PC-3 (cell line): Measurements from ENCODE around the gene ACVRL1. TPM values are rescaled to one million over a fixed set of nuclear protein-coding genes. Genes with fewer than 3 reads are reported as not detected.
A peak's percentile ranks its signal among the peaks of the same experiment; 100 is the strongest.

ENCODE experiments used
- ATAC-seq: fragments of 200-7000 bp; cut with Tn5 transposase; 2 replicates; pipeline ENCODE4 v1.9.1; 2020; ENCODE audit warnings: mild to moderate bottlenecking, moderate library complexity
- BruUV-seq: library from RNA; stranded (reverse); fragments of 400-500 nt; replicated peaks from 2 replicates; lab custom pipeline; 2021; lab: Mats Ljungman, UMichigan
- CTCF ChIA-PET: fragments of 300-600 bp; sonication (Branson Sonifier 250); formaldehyde crosslinking; loops from one replicate; lab custom pipeline; 2022; ENCODE audit warnings: antibody characterized with exemption; lab: Charles Lee
- POLR2A ChIA-PET: fragments of 300-600 bp; sonication (Branson Sonifier 250); formaldehyde crosslinking; loops from one replicate; lab custom pipeline; 2022; ENCODE audit warnings: antibody characterized with exemption; ENCODE audit not compliant: unreplicated experiment; lab: Charles Lee
- DNase-seq: peaks from one replicate; pipeline ENCODE4 v3.0.0-alpha.2; 2015
- H2AFZ ChIP-seq: fragments of 300-600 bp; sonication (generic); 2 replicates; pipeline ENCODE4 v1.6.0; 2016; ENCODE audit warnings: antibody characterized with exemption, low read length
- H3F3A ChIP-seq: fragments of 300-600 bp; sonication (generic); one replicate; pipeline ENCODE4 v1.6.0; 2017; ENCODE audit warnings: antibody characterized with exemption, low read length, control low read depth, mild to moderate bottlenecking; ENCODE audit not compliant: unreplicated experiment
- H3K27ac ChIP-seq: fragments of 300-600 bp; sonication (generic); 2 replicates; pipeline ENCODE4 v1.5.1; 2016; ENCODE audit warnings: mild to moderate bottlenecking, low read length
- H3K27me3 ChIP-seq: fragments of 300-600 bp; sonication (generic); 2 replicates; pipeline ENCODE4 v1.6.1; 2016; ENCODE audit warnings: low read length, mixed read lengths
- H3K36me3 ChIP-seq: fragments of 300-600 bp; sonication (generic); 2 replicates; pipeline ENCODE4 v1.6.1; 2016; ENCODE audit warnings: low read depth, mixed run types, low read length, mixed read lengths
- H3K4me1 ChIP-seq: fragments of 300-600 bp; sonication (generic); 2 replicates; pipeline ENCODE4 v1.5.1; 2016; ENCODE audit warnings: low read length; ENCODE audit not compliant: insufficient read depth
- H3K4me2 ChIP-seq: fragments of 300-600 bp; sonication (generic); 2 replicates; pipeline ENCODE4 v1.6.0; 2016; ENCODE audit warnings: low read length
- H3K4me3 ChIP-seq: fragments of 300-600 bp; sonication (generic); 2 replicates; pipeline ENCODE4 v1.5.1; 2016; ENCODE audit warnings: mild to moderate bottlenecking, low read length, mixed read lengths
- H3K79me2 ChIP-seq: fragments of 300-600 bp; sonication (generic); 2 replicates; pipeline ENCODE4 v1.6.1; 2017; ENCODE audit warnings: low read length, mixed read lengths
- H3K9ac ChIP-seq: fragments of 300-600 bp; sonication (generic); 2 replicates; pipeline ENCODE4 v1.6.0; 2016; ENCODE audit warnings: mild to moderate bottlenecking, low read length
- H3K9me2 ChIP-seq: fragments of 300-600 bp; sonication (generic); replicated peaks from 2 replicates; pipeline ENCODE4 v1.6.1; 2016; ENCODE audit warnings: mixed run types, low read length, mixed read lengths
- H3K9me3 ChIP-seq: fragments of 300-600 bp; sonication (generic); 2 replicates; pipeline ENCODE4 v1.6.1; 2016; ENCODE audit warnings: low read length, mixed read lengths
- H4K20me1 ChIP-seq: fragments of 300-600 bp; sonication (generic); 2 replicates; pipeline ENCODE4 v1.6.1; 2016; ENCODE audit warnings: low read length, mixed read lengths
- EZH2 ChIP-seq: fragments of 300-600 bp; sonication (generic); IDR thresholded peaks from one replicate; pipeline ENCODE4 v1.6.1; 2017; ENCODE audit warnings: antibody characterized with exemption, mild to moderate bottlenecking, low read length; ENCODE audit not compliant: unreplicated experiment
- EZH2phosphoT487 ChIP-seq: fragments of 300-600 bp; sonication (generic); IDR thresholded peaks from 2 replicates; pipeline ENCODE4 v1.6.1; 2018; ENCODE audit warnings: mild to moderate bottlenecking, antibody characterized with exemption, low read length, borderline replicate concordance
- intact Hi-C: fragments of 100-400 bp; cut with micrococcal nuclease; formaldehyde crosslinking; loops from 2 replicates; pipeline ENCODE4 v1.9.0; 2023
- total RNA-seq: library from RNA; depleted of rRNA; stranded (reverse); fragments of >200 nt; gene quantifications from 2 replicates; pipeline ENCODE4 v1.2.3, GENCODE V29; 2014
- TF ChIP-seq, protein P1 (sequence below): fragments of 300-600 bp; sonication (generic); conservative IDR thresholded peaks from 2 replicates; pipeline ENCODE4 v1.5.1; 2017; ENCODE audit warnings: antibody characterized with exemption, low read depth, mild to moderate bottlenecking, low read length

The ACVRL1 gene
- total RNA-seq, 1 experiment from 2014 or later: not detected

DNA sequence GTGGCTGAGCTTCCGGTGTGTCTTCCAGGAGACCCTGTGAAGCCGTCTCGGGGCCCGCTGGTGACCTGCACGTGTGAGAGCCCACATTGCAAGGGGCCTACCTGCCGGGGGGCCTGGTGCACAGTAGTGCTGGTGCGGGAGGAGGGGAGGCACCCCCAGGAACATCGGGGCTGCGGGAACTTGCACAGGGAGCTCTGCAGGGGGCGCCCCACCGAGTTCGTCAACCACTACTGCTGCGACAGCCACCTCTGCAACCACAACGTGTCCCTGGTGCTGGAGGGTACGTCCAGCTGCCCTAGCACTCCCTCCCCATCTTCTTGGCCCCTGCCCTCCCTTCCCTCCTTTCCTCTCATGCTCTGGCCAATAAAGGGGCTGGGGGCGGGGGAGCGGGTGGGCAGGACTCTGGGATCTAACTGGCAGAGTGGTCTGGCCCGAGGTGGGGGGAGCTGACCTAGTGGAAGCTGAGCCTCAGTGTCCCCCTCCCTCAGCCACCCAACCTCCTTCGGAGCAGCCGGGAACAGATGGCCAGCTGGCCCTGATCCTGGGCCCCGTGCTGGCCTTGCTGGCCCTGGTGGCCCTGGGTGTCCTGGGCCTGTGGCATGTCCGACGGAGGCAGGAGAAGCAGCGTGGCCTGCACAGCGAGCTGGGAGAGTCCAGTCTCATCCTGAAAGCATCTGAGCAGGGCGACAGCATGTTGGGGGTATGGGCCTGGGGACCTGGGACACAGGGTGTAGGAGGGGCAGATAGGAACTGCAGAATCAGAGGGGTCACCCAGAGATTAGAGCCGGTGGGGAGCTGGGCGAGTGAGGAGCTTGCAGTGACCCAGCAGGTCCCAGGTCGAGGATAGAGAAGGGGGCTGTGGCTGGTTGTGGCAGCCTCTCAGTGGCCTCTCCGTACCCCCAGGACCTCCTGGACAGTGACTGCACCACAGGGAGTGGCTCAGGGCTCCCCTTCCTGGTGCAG lies 6.0 kb downstream of the ACVRL1 start:
- Histone ChIP-seq H3K4me3 (no peak overlapping the region), H3K4me2 (no peak overlapping the region), H3K27me3 (no peaks in the 10 kb centered on the region), H3K79me2 (no peaks in the 10 kb centered on the region), H3K9ac (no peak overlapping the region), H3K4me1 (no peaks in the 10 kb centered on the region), H3F3A (no peaks in the 10 kb centered on the region), H4K20me1 (no peaks in the 10 kb centered on the region), H2AFZ (no peak overlapping the region), H3K27ac (no peak overlapping the region), H3K9me2 (no peaks in the 10 kb centered on the region), H3K9me3 (no peaks in the 10 kb centered on the region), H3K36me3 (no peaks in the 10 kb centered on the region)
- no peak for DNase-seq
- TF ChIP-seq EZH2: no peak
- TF ChIP-seq, protein P1, sequence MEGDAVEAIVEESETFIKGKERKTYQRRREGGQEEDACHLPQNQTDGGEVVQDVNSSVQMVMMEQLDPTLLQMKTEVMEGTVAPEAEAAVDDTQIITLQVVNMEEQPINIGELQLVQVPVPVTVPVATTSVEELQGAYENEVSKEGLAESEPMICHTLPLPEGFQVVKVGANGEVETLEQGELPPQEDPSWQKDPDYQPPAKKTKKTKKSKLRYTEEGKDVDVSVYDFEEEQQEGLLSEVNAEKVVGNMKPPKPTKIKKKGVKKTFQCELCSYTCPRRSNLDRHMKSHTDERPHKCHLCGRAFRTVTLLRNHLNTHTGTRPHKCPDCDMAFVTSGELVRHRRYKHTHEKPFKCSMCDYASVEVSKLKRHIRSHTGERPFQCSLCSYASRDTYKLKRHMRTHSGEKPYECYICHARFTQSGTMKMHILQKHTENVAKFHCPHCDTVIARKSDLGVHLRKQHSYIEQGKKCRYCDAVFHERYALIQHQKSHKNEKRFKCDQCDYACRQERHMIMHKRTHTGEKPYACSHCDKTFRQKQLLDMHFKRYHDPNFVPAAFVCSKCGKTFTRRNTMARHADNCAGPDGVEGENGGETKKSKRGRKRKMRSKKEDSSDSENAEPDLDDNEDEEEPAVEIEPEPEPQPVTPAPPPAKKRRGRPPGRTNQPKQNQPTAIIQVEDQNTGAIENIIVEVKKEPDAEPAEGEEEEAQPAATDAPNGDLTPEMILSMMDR: 0 out of 2 replicates have a peak, but pooled peaks have one; percentile 35
- POLR2A ChIA-PET: no interaction called here
- intact Hi-C loops: no loop called here
- CTCF ChIA-PET: no interaction called here
- BruUV-seq: no TSS peak
- no peak for ATAC-seq

DNA sequence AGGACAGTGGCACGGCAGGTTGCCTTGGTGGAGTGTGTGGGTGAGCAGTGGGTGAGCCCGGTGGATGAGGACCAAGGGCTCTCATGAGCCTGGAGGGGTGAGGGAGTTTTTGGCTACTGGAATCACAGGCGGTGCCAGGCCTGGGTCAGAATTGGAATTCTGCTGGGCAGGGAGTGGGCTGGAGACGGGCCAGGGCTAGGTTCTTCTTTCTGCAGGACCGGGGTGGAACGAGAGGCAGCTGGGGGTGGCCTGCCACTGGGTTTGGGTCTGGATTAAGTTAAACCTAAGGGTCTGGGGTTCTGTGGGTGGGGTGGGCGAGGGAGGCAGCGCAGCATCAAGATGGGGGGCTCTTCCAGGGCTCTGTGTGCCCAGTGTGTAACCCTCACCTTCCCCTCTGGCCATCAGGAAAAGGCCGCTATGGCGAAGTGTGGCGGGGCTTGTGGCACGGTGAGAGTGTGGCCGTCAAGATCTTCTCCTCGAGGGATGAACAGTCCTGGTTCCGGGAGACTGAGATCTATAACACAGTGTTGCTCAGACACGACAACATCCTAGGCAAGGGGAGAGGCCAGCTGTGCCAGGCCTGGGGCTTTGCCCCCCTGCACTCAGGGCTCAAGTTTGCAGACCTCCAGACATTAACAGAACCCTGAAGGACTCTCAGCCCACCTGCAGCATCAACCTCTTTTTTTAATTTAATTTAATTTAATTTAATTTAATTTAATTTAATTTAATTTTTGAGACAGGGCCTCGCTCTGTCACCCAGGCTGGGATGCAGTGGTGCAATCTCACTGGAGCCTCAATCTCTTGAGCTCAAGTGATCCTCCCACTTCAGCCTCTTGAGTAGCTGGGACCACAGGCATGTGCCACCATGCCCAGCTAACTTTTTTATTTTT lies 7.0 kb downstream of the ACVRL1 start:
- Histone ChIP-seq H4K20me1 (no peaks in the 10 kb centered on the region), H3K9me3 (no peaks in the 10 kb centered on the region), H3F3A (no peaks in the 10 kb centered on the region), H3K27me3 (no peaks in the 10 kb centered on the region), H3K27ac (no peak overlapping the region), H3K4me2 (no peak overlapping the region), H3K4me1 (no peaks in the 10 kb centered on the region), H3K9me2 (no peaks in the 10 kb centered on the region), H3K79me2 (no peaks in the 10 kb centered on the region), H3K4me3 (no peak overlapping the region), H3K9ac (no peak overlapping the region), H3K36me3 (no peaks in the 10 kb centered on the region), H2AFZ (no peak overlapping the region)
- no peak for ATAC-seq
- BruUV-seq: no TSS peak
- TF ChIP-seq EZH2phosphoT487: no peak
- TF ChIP-seq, protein P1: no peak
- no peak for TF ChIP-seq EZH2
- POLR2A ChIA-PET: no interaction called here
- intact Hi-C loops: no loop called here
- DNase-seq: no peak
- CTCF ChIA-PET: no interaction called here
